ENCODE results near the gene TENM3. TPM values are rescaled to one million over a fixed set of nuclear protein-coding genes. Genes with fewer than 3 reads are reported as not detected.
A peak's percentile ranks its signal among the peaks of the same experiment; 100 is the strongest.

Gene TENM3
- total RNA-seq: 146 and 399 TPM in 2 replicates

GRCh38 chr4:182243204-182243603 is at the start of gene TENM3:
TENM3 (plus strand) TSS chr4:182243402; CDS start chr4:182324021, 80,619 bp downstream.

Small RNA genes lying within 50 kb of the gene (small RNA-seq; reads per million reads assigned to genes)
- not detected for gene RN7SKP67
- 1.3 reads per million, percentile 67 among the genes with 10 or more reads in this experiment for gene RNU2-34P
